Measurements from ENCODE around the gene ZNF519.
"Not testable (repeated sequence)": the region's sequence is repeated elsewhere in the genome, so short reads cannot be mapped to it uniquely, and the experiment has no call there.

ZNF519 gene

GRCh38 chr18:14170367-14171036 lies 38.3 kb upstream of the ZNF519 start:
- in situ Hi-C loops (cut with HindIII; ENCODE audit: low sequenced_read_pairs); DNase-seq (ENCODE audit: low read depth, low spot score); H3K4me3 ChIP-seq (ENCODE audit: low read depth, low read length): not testable (repeated sequence)

DNA sequence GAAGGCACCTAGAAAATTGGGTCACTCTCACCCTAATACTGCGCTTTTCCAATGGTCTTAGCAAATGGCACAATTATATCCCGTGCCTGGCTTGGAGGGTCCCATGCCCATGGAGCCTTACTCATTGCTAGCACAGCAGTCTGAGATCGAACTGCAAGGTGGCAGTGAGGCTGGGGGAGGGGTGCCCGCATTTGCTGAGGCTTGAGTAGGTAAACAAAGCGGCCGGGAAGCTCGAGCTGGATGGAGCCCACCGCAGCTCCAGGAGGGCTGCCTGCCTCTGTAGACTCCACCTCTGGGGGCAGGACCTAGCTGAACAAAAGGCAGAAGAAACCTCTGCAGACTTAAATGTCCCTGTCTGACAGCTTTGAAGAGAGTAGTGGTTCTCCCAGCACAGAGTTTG lies 30.7 kb upstream of the ZNF519 start:
- H3K4me3 ChIP-seq (ENCODE audit: low read depth, low read length); in situ Hi-C loops (cut with HindIII; ENCODE audit: low sequenced_read_pairs); DNase-seq (ENCODE audit: low read depth, low spot score): not testable (repeated sequence)

GRCh38 chr18:14151564-14152113 lies 19.4 kb upstream of the ZNF519 start:
- DNase-seq (ENCODE audit: low read depth, low spot score); in situ Hi-C loops (cut with HindIII; ENCODE audit: low sequenced_read_pairs); H3K4me3 ChIP-seq (ENCODE audit: low read depth, low read length): not testable (repeated sequence)

GRCh38 chr18:14150766-14151165 lies 18.5 kb upstream of the ZNF519 start:
- H3K4me3 ChIP-seq (ENCODE audit: low read depth, low read length); DNase-seq (ENCODE audit: low read depth, low spot score); in situ Hi-C loops (cut with HindIII; ENCODE audit: low sequenced_read_pairs): not testable (repeated sequence)

- DNase-seq (ENCODE audit: low read depth, low spot score); H3K4me3 ChIP-seq (ENCODE audit: low read depth, low read length); in situ Hi-C loops (cut with HindIII; ENCODE audit: low sequenced_read_pairs): not testable (repeated sequence)
These were observed 17.7 kb upstream of the ZNF519 start for GRCh38 chr18:14149916-14150420.

- in situ Hi-C loops (cut with HindIII; ENCODE audit: low sequenced_read_pairs); DNase-seq (ENCODE audit: low read depth, low spot score); H3K4me3 ChIP-seq (ENCODE audit: low read depth, low read length): not testable (repeated sequence)
These were observed 17.1 kb upstream of the ZNF519 start for GRCh38 chr18:14149121-14149850.

DNA sequence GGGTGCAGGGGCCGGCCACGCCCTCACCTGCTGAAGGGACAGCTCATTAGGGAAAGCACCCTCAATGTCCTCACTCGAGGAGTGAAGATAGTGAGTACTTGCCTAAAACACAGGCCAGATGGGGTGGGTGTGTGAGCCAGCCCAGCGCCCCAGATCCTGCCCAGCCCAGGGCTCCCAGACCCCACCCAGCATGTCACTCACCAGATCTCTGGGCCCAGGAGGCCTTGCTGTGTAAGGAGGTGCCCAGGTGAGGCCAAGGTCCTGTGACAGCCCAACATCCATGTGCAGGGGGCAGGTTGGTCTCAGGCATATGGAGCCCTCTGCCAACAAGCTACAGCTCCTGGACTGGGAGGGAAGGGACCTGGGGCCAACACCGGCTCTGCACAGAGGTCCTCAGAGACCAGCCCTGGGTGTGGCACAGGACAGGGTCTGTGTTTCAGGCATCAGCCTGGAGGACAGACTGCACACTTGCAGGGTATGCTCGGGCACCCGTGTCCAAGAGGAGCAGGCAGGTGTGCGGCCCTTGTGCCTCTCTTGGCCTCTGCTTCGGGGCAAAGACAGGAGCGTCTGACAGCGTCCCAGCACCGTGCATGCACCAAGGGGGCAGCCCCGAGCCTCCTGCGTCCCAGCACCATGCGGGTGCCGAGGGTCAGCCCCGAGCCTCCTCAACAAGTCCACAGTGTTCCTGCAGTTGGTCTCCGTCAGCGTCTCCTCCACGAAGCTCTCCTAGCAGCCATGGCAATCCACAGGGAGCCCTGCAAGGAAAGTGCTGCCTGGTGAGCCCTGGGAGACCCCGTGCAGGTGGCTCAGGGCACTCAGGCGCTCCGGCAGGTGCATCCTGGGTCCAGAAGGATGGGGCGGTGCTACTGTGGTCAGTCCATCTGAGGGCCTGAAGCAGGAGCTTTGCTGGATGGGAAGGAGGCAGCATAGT lies 16.0 kb upstream of the ZNF519 start:
- DNase-seq (ENCODE audit: low read depth, low spot score); H3K4me3 ChIP-seq (ENCODE audit: low read depth, low read length); in situ Hi-C loops (cut with HindIII; ENCODE audit: low sequenced_read_pairs): not testable (repeated sequence)

- H3K4me3 ChIP-seq (ENCODE audit: low read depth, low read length); in situ Hi-C loops (cut with HindIII; ENCODE audit: low sequenced_read_pairs); DNase-seq (ENCODE audit: low read depth, low spot score): not testable (repeated sequence)
These were observed 14.5 kb upstream of the ZNF519 start for GRCh38 chr18:14146771-14147170.

- H3K4me3 ChIP-seq (ENCODE audit: low read depth, low read length); in situ Hi-C loops (cut with HindIII; ENCODE audit: low sequenced_read_pairs); DNase-seq (ENCODE audit: low read depth, low spot score): not testable (repeated sequence)
These were observed 13.5 kb upstream of the ZNF519 start for GRCh38 chr18:14145581-14146338.

GRCh38 chr18:14145021-14145420 lies 12.8 kb upstream of the ZNF519 start:
- DNase-seq (ENCODE audit: low read depth, low spot score); H3K4me3 ChIP-seq (ENCODE audit: low read depth, low read length); in situ Hi-C loops (cut with HindIII; ENCODE audit: low sequenced_read_pairs): not testable (repeated sequence)

- H3K4me3 ChIP-seq (ENCODE audit: low read depth, low read length) = no peak overlapping the region
- TF ChIP-seq, protein P1, sequence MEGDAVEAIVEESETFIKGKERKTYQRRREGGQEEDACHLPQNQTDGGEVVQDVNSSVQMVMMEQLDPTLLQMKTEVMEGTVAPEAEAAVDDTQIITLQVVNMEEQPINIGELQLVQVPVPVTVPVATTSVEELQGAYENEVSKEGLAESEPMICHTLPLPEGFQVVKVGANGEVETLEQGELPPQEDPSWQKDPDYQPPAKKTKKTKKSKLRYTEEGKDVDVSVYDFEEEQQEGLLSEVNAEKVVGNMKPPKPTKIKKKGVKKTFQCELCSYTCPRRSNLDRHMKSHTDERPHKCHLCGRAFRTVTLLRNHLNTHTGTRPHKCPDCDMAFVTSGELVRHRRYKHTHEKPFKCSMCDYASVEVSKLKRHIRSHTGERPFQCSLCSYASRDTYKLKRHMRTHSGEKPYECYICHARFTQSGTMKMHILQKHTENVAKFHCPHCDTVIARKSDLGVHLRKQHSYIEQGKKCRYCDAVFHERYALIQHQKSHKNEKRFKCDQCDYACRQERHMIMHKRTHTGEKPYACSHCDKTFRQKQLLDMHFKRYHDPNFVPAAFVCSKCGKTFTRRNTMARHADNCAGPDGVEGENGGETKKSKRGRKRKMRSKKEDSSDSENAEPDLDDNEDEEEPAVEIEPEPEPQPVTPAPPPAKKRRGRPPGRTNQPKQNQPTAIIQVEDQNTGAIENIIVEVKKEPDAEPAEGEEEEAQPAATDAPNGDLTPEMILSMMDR (IDR thresholded peaks at IDR 0.05; ENCODE audit: low read depth, low read length) = no peak
- in situ Hi-C loops (cut with HindIII; ENCODE audit: low sequenced_read_pairs) = no loop called here
- DNase-seq (ENCODE audit: low read depth, low spot score) = no peak
These were observed 12.3 kb upstream of the ZNF519 start for GRCh38 chr18:14144628-14144895.

DNA sequence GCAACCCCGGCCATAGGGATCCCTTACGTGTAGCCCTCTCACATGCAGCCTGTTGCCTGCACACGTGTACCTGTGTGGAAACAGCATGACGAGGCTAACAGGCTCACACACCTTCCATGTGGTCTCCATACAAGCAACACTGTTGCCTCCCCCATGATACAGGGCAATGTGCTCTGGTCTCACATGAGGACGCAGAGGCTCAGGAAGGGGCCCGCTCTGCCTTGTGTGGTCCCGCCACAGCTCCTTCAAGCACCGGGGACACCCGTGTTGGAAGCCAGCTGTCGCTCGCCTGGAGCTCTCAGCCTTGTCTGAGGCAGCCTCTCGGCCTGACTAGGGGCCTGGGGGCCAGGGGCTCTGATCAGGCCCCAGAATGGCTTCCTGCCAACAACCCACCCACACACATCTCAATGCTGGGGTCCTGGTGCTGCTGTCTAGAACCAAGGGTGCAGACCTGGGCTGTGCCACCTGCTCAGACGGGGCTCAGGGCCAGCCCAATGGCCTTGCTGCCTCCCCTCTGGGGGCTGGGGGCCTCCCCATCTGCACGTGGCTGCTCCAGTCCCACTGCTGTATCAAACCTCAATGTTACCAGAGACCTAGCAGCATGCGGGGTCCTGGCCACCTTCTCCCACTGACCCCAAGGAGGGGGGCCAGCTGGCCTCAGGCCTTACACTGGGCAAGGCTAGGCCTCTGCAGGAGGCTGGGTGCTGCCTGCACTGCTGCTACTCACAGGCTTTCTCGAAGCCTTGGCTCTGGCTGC lies 11.8 kb upstream of the ZNF519 start:
- DNase-seq (ENCODE audit: low read depth, low spot score); H3K4me3 ChIP-seq (ENCODE audit: low read depth, low read length); in situ Hi-C loops (cut with HindIII; ENCODE audit: low sequenced_read_pairs): not testable (repeated sequence)

DNA sequence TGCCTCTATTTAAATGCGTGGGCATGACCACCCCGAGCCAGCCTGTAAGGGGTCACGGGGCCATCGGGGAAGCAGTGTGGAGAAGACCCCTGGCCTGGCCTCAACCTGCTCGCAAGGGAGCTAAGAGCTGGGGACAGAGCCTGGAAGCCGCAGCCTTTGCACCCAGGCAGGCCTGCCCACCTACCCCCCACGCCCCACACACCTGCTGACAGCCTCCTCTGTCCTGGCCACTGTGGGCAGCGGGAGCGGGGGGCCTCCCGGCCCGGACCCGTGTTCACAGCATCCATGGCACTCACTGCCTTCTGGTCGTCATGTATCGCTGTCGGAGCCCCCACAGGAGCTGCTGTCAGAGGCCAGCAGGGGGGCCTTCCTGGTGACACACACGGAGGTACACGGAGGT lies 11.2 kb upstream of the ZNF519 start:
- H3K4me3 ChIP-seq (ENCODE audit: low read depth, low read length); in situ Hi-C loops (cut with HindIII; ENCODE audit: low sequenced_read_pairs); DNase-seq (ENCODE audit: low read depth, low spot score): not testable (repeated sequence)

- H3K4me3 ChIP-seq (ENCODE audit: low read depth, low read length); DNase-seq (ENCODE audit: low read depth, low spot score); in situ Hi-C loops (cut with HindIII; ENCODE audit: low sequenced_read_pairs): not testable (repeated sequence)
These were observed 9.9 kb upstream of the ZNF519 start for GRCh38 chr18:14142177-14142576.
